CD4-positive, alpha-beta T cell treated with Interleukin-1 beta for 1 hour (primary cell): ENCODE results near the gene TRIM65.
A peak's percentile ranks its signal among the peaks of the same experiment; 100 is the strongest.

Source experiments
- DNase-seq, 2 donors: peaks; one replicate each; pipeline ENCODE4 v3.0.0-alpha.2; 2020 to 2022

The TRIM65 gene

DNA sequence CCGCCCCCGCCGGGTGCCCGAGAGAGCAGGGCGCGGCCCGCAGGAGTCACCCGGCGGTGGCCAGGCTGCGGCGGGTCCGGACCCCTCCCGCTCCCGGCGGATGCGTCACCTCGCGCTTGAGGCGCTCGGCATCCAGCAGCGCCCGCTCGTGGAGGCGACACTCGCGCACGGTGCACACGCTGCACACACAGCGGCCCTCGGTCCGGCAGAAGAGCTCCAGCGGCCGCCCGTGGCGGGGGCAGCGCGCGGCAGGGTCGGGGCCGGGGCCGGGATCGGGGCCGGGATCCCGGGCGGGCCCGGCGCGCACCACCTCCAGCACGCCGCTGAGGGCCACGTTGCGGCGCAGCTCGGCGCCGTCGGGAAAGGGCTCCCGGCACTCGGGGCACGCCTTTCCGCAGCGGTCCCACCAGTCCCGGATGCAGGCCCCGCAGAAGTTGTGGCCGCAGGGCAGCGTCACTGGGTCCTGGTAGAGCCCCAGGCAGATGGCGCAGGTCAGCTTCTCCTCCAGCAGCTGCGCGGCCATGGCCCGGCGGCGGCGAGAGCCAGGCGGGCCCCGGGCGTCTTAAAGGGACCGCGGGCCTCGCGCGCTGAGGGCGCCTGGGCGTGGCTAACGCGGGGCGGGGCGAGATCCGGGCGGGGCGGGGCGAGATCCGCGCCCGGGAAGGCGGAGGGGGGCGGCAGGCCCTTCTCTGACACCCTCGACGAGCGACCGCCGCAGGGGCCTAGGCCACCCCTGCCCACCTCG, at the start of gene TRIM65:
TRIM65 (minus strand) TSS at position 537 of the 745 bp plus-strand sequence; CDS start at position 523, 14 bp downstream.
- DNase-seq = peak; percentile 81 to 83

DNA sequence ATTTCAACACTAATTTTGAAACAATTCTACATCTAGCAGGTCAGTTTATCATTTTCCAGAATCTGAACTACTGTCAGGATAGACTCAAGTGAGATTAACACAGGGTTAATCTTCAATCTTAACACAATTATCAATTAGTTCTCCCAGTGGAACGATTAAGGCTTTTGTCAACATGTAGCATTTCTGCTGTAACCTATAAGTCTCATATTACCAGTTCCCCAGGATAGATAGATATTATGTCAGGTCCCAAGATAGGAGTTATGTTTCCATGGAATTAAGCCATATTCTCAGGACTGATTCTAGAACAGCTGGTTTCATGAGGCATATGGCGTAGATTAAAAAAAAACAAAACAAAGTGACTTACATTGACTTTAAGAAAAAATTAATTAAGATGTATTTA, 48.5 kb upstream of the TRIM65 start:
- no peak for DNase-seq

DNA sequence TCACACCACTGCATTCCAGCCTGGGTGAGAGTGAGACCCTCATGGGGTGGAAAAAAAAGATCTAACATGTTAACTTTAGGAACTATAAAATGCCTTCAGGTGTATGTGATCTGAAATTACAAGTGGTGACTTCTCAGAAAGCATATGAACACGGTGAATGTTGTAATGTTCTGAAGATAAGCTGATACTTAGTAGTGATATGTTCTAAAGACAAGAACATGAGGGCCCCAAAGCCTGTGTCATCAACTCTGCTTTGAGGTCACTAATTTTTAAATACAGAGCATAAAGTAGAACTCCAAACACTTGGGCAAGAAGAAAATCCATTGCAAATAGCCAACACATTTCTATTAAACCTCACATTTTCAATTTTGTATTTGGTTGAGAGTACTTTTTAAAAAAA, 46.7 kb upstream of the TRIM65 start:
- DNase-seq = no peak

- no peak for DNase-seq
Measured at GRCh38 chr17:75942473-75942872, 45.7 kb upstream of the TRIM65 start.

DNA sequence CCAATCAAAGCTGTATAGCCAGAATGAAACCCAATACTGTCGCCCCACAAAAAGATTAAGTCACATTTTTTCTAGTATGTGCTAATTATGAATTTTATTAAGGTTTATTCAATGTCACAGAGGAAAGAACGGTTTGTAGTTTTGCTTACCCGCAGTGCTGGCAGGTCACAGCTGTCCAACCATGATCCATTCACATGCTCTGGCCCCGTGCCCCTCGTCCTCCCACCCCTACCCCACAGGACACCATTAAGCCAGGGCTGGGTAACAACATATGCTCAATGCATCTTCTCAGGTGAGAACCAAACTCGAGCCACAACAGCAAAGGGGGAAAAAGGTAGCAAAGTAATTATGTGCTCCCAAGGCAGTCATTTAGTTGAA, 44.7 kb upstream of the TRIM65 start:
- DNase-seq = no peak

GRCh38 chr17:75940727-75941441, 44.1 kb upstream of the TRIM65 start, which contains the start of gene FBF1:
Gene FBF1, minus strand, starts transcription at chr17:75941042. Its CDS starts 2,893 bp downstream, at chr17:75938149.
- peak; percentile 87 for DNase-seq

DNA sequence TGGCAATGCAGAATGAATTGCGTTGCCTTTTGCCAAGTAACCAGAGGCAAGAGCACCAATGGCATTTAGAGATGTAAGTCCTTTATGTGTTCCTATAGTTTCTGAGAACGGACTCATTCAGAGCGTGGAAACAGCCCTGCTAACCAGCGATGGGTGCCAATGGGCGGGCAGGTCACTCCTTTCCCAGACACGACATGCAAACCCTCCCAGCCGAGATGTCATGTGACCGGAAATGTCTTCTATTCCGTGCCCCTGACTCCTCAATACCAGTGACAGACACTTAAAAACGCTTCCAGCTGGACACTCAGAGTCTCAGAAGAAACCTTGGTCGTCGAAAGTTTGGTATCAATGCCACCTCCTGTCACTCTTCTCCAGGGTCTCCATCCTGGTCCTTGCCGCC, 40.9 kb upstream of the TRIM65 start:
- DNase-seq = no peak

- DNase-seq = no peak
Measured at GRCh38 chr17:75933808-75934207, 37.1 kb upstream of the TRIM65 start.

DNA sequence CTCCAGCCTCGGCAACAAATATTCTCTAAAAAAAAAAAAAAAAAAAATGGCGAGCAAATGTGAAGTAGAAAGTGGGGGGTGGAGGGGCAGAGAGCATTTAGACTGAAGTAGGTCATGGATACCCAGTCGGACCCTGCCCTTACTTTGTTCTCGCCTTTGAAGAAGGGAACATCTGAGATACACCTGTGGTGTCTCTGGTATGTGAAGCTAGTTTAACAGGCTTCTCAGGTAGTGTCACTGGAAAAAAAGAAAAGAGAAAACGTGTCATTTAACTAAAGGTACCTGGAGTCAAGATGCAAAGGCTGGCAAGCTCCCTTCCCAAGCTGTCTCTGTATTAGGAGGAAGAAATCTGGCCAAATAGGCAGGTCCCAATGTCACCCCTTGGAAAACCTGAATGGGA, 36.1 kb upstream of the TRIM65 start:
- no peak for DNase-seq

GRCh38 chr17:75931062-75931461, 34.3 kb upstream of the TRIM65 start:
- DNase-seq = no peak

- peak in 1 of 2 donors; percentile 14 for DNase-seq
Measured at GRCh38 chr17:75927286-75927922, 30.7 kb upstream of the TRIM65 start.

- no peak for DNase-seq
Measured at GRCh38 chr17:75926456-75926855, 29.7 kb upstream of the TRIM65 start.

GRCh38 chr17:75925912-75926311, 29.2 kb upstream of the TRIM65 start:
- no peak for DNase-seq

DNA sequence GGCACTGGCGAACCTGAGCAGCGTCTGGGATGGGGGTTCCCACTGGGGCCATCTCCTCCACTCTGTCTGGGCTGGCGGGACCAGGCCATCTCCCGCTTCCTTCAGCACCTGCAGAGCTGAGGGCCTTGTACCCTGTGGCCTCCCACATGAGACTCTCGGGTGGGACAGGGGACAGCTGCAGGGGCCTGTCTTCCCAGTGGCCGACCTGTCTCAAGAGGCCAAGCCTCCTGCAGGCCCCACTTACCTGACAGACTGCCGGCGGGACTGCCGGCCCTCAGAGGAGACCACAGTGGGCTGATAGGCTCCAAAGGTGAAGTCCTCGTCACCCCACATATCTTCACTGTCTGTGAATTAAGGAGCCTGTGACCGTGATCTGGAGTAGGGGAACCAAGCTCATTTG, 28.4 kb upstream of the TRIM65 start:
- no peak for DNase-seq

- DNase-seq = no peak
Measured at GRCh38 chr17:75922963-75923874, 26.5 kb upstream of the TRIM65 start.

DNA sequence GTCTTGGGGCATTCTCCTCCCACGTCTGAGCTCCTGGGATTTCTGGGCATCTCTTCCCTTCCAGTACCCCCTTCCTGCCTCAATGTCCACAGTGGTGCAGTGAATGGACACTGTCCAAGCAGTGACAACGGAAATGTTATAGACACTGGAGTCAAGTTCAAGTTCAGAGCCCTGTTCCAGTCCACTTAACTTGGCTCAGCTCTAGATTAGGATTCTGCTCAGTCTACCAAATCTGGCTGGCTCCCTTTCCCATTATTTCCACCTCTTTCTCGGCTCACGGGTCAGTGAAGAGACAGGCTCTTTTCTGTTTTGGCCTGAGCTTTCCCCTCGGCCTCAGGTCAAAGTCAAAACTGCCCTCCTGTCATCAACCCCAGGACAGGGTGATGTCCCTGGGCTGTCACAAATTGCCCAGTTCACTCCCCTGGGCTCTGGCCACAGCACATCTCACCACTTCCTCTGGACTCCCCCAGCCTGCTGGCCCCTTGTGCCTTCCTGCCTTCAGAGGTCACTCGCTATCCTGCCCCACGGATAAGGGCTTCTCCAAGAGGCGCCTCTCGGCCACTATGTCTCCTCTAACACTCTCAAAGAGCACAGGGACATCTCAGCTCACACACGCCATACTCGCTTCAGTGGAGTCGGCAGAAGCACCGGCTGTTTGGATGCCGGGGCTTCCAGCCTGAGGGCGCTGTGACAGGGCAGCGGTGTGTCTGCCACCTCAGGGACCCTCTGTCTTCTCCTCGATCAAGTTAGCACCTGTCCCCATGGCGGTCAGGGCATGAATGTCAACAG, 25.6 kb upstream of the TRIM65 start:
- no peak for DNase-seq

DNA sequence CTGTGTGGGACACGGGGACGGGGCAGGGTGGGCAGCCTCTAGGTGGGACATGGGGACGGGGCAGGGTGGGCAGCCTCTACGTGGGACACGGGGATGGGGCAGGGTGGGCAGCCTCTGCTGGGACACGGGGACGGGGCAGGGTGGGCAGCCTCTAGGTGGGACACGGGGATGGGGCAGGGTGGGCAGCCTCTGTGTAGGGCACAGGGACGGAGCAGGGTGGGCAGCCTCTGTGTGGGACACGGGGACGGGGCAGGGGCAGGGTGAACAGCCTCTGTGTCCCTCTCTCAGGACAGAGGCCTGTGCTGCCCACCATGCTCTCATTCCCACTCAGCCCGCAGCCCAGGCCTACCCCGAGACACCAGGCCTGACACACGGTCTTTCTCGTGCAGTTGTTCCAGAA, 24.8 kb upstream of the TRIM65 start:
- no peak for DNase-seq

DNA sequence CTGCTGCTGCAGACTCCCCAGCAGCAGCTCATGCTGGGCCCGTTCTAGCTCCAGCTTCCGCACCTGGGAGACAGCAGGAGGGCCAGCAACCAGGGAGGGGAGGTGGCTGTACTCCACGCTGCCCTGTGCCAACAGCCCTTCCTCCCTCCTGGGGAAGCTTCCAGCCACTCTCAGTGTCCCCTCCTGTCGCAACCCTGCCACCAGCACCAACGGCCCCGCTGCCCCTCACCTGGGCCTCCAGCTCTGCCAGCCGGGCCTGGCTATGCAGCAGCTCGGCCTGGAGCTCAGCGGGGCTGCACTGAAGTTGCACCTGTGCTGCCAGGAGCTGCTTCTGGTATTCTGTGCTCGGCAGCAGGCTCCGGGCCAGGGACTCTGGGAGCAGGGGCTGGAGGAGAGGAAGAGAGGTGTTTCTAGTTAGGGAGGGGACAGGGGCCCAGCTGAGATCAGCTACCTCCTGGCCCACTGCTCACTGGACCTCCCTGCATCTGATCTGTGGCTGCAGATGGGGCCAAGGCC, 23.4 kb upstream of the TRIM65 start:
- no peak for DNase-seq

DNA sequence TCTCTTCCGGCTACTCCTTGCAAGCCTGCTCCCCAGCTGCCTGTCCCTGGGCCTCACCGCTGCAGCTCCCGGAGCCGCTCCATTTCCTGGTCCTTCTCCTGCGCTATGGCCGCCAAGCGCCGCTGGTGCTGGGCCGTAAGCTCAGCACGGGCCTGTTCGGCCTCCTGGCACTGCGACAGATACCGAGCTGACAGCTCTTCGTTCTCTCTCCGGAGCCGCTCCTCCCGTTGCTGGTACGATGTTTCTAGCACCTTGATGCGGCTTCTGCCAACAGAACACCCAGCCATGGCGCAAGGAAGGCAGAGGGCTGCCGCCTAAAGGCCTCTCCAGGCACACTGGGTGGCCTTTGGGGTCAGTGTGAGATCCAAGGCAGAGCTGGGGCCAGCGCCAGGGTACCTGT, 22.9 kb upstream of the TRIM65 start:
- DNase-seq = no peak

- DNase-seq = no peak
Measured at GRCh38 chr17:75917917-75918445, 21.2 kb upstream of the TRIM65 start.

DNA sequence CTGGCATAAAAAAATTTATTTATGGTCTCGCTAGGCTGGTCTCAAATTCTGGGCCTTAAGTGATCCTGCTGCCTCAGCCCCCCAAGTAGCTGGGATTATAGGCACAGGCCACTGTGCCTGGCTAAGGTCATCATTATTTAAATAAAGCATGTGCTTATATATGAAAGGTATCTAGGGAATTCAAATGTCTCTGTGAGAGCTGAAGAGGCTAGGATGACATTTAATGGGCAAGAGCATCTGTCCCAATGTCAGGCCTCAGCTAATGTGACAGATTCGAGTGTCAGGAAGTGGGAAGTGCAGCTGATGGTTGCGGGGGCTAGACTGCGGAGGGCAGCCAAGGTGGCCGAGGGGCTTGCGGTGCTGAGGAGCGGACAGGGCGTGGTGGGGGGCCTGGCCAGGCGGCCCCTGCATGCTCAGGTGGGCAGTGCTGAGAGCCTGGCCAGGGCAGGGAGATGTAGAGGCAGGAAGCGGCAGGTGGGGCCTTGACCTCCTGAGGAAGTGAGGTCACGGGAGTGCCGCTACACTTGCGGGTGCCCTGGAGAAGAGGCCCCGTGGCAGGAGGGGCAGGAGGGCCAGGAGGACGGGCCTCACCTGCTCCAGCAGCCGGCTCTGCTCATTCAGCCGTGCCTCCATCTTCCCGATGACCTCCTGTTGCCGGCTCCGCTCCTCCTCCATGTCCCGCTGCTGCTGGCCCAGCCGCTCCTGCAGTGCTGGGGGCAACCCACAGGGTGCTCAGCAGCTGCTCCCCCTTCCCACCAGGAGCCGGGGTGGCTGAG, 20.6 kb upstream of the TRIM65 start:
- no peak for DNase-seq
